Nephron (organoid): Measurements from ENCODE around the gene SESN1.
"Not testable (repeated sequence)": the region's sequence is repeated elsewhere in the genome, so short reads cannot be mapped to it uniquely, and the experiment has no call there.

ENCODE experiments used
- H3K27ac Mint-ChIP-seq, 3 experiments: 2 replicates each; pipeline ENCODE4 v1.8.0; 2020; ENCODE audit warnings: mixed read lengths in 3 of 3, mild to moderate bottlenecking in 2 of 3, moderate library complexity in 1 of 3
- H3K27me3 Mint-ChIP-seq: 2 replicates; pipeline ENCODE4 v1.8.0; 2021; ENCODE audit warnings: low read depth, mild to moderate bottlenecking, moderate library complexity, mixed read lengths
- H3K36me3 Mint-ChIP-seq: 2 replicates; pipeline ENCODE4 v1.8.0; 2020; ENCODE audit warnings: low read depth, mixed read lengths
- H3K4me1 Mint-ChIP-seq: 2 replicates; pipeline ENCODE4 v1.8.0; 2020; ENCODE audit warnings: mixed read lengths
- H3K4me3 Mint-ChIP-seq, 3 experiments: 2 replicates each; pipeline ENCODE4 v1.8.0; 2020; ENCODE audit warnings: mild to moderate bottlenecking in 3 of 3, mixed read lengths in 3 of 3, moderate library complexity in 2 of 3
- H3K9me3 Mint-ChIP-seq: 2 replicates; pipeline ENCODE4 v1.8.0; 2020; ENCODE audit warnings: mixed read lengths
- TF ChIP-seq, protein P1 (sequence below), 3 experiments: fragments of 200-600 bp; sonication (generic); IDR thresholded peaks; one replicate each; pipeline ENCODE4 v1.5.0; 2021; ENCODE audit warnings: antibody characterized with exemption in 3 of 3; ENCODE audit not compliant: unreplicated experiment in 3 of 3

The SESN1 gene

DNA sequence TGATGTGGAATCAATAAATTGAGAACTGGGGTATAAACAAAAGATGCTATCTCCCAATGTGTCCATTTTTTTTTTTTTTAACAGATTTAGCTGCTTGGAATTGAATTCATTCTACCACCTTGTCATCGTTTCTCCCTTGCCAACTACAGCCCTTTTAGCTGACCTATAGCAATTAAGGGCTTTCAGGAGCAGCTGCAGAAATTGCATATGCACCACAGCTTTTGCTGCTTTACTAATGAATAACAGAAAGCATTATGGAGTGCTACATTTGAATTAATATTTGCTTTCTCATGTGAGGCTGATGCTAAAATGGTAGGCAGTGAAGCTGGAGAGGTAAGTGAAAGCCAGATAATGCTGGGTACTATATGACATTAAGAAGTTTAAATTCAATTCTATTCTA lies 5.7 kb downstream of the SESN1 start:
- Mint-ChIP-seq H3K27ac (no peak overlapping the region), H3K4me3 (peak overlapping the region in 1 of 3 experiments; percentile 44), H3K36me3 (peaks cover 4% of the 10 kb centered on the region), H3K4me1 (peaks cover 54% of the 10 kb centered on the region), H3K27me3 (no peaks in the 10 kb centered on the region), H3K9me3 (no peaks in the 10 kb centered on the region)
- TF ChIP-seq, protein P1, sequence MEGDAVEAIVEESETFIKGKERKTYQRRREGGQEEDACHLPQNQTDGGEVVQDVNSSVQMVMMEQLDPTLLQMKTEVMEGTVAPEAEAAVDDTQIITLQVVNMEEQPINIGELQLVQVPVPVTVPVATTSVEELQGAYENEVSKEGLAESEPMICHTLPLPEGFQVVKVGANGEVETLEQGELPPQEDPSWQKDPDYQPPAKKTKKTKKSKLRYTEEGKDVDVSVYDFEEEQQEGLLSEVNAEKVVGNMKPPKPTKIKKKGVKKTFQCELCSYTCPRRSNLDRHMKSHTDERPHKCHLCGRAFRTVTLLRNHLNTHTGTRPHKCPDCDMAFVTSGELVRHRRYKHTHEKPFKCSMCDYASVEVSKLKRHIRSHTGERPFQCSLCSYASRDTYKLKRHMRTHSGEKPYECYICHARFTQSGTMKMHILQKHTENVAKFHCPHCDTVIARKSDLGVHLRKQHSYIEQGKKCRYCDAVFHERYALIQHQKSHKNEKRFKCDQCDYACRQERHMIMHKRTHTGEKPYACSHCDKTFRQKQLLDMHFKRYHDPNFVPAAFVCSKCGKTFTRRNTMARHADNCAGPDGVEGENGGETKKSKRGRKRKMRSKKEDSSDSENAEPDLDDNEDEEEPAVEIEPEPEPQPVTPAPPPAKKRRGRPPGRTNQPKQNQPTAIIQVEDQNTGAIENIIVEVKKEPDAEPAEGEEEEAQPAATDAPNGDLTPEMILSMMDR (IDR thresholded peaks at IDR 0.05; ENCODE audit: unreplicated experiment in 3 of 3), result no peak

DNA sequence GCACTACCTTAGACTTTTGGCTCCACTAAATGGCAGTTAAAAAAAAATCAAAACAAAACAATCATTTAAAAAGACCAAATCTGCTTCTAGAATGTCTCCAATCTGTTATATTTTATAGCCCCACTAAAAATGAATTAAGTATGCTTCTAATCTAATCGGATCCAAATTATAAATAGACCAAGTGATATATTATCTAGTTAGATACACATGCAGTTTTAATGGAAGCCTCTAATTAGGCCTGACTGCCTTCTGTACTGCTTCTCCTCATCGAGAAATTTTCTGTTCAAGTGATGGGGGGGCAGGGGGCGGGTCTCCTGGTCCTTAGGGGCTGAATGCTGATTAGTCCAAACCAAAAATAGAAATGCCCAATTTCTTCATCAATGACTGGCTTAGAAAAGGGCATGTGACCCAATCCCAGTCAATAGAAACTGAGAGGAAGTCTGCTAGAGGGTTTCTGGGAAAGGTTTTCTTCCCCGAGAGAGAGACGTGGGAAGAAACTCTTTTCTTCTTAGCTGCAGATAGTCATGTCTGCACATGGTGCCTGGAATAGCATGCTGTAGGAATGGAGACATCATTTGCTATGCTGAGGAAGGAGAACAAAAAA lies 6.9 kb downstream of the SESN1 start:
- Mint-ChIP-seq H3K27me3 (no peaks in the 10 kb centered on the region), H3K36me3 (peaks cover 4% of the 10 kb centered on the region), H3K27ac (peak overlapping the region in 2 of 3 experiments; percentile 11 to 19), H3K9me3 (no peaks in the 10 kb centered on the region), H3K4me3 (no peak overlapping the region), H3K4me1 (peaks cover 52% of the 10 kb centered on the region)
- TF ChIP-seq, protein P1 (IDR thresholded peaks at IDR 0.05; ENCODE audit: unreplicated experiment in 3 of 3), result no peak

- H3K27ac Mint-ChIP-seq, H3K9me3 Mint-ChIP-seq, H3K36me3 Mint-ChIP-seq, H3K27me3 Mint-ChIP-seq, H3K4me3 Mint-ChIP-seq: not testable (repeated sequence)
- peaks cover 35% of the 10 kb centered on the region for H3K4me1 Mint-ChIP-seq
Observed at GRCh38 chr6:109084146-109084545, 10.5 kb downstream of the SESN1 start.

DNA sequence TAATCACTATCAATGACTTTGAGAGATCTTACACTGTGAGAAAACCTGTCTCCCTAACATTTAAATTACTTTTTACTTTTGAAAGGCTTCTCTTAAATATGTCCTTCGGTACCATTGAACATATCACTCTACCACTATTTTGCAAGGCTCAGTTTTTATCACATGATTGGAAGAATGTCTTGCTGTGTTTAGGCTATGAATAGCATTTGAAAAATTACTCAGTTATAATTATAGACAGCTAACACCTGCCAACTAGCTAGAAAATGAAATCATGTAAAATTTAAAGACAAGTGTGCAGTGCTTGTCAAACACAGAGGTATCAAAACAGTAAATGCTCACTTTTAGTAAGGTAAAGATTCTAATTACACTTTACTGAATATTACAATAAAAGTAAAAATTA lies 11.0 kb downstream of the SESN1 start:
- H3K27me3 Mint-ChIP-seq, result no peaks in the 10 kb centered on the region
- no peak overlapping the region for H3K27ac Mint-ChIP-seq
- H3K4me1 Mint-ChIP-seq, result peaks cover 30% of the 10 kb centered on the region
- H3K36me3 Mint-ChIP-seq, result no peaks in the 10 kb centered on the region
- TF ChIP-seq, protein P1 (IDR thresholded peaks at IDR 0.05; ENCODE audit: unreplicated experiment in 3 of 3), result no peak
- H3K4me3 Mint-ChIP-seq, result no peak overlapping the region
- H3K9me3 Mint-ChIP-seq, result no peaks in the 10 kb centered on the region

DNA sequence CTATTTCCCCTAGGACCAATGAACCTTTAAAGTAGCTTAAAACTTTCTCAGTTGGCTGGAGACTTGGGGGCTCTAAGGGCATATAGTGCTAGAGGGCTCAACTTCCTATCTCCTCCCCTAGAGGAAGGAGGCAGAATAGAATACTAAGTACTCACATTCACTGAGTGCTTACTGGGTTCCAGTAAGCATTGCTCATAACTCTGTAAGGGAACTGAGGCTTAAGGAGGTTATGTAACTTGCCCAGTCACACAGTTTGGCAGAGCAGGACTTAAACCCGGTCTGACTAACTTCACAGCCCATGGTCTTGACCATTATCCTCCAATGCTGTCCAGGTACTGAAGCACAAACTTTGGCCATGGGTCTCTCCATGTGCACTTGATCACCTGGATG lies 12.5 kb downstream of the SESN1 start:
- H3K9me3 Mint-ChIP-seq, result no peaks in the 10 kb centered on the region
- no peaks in the 10 kb centered on the region for H3K27me3 Mint-ChIP-seq
- H3K4me3 Mint-ChIP-seq, result no peak overlapping the region
- no peaks in the 10 kb centered on the region for H3K36me3 Mint-ChIP-seq
- TF ChIP-seq, protein P1 (IDR thresholded peaks at IDR 0.05; ENCODE audit: unreplicated experiment in 3 of 3), result no peak
- no peak overlapping the region for H3K27ac Mint-ChIP-seq
- peaks cover 23% of the 10 kb centered on the region for H3K4me1 Mint-ChIP-seq

DNA sequence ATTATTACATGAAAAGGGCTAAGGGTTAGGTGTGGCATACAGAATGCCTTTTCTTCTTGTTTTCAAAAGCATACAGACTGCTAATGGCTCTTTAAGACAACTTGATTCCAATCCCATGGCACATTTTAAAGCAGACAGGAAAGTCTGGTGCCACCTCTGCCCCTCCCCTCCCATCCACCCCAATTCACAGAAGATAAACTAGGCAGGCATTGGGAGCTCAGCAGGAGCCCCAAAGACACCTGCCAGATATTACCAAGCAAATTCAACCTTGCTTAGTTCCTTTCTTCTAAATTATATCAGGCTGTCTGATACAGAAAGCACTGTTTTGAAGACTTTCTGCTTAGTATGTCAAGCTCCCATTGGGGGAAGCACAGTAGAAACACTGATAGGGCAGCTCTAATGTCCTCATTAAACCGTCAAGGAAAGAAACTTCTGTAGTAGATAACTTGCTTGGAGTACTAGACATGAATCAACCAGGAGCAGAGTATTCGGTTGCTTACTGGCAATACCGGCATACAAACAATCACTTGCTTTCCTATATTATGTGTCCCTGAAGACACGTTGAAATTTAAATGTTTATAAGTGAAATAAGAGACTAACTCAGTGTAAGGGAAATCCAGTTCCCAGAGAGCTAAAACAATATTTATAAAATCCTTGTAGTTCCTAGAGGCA lies 13.0 kb downstream of the SESN1 start:
- TF ChIP-seq, protein P1 (IDR thresholded peaks at IDR 0.05; ENCODE audit: unreplicated experiment in 3 of 3), result no peak
- Mint-ChIP-seq H3K9me3 (no peaks in the 10 kb centered on the region), H3K4me3 (no peak overlapping the region)

More for the DNA sequence above, 13.0 kb downstream of the SESN1 start:
- peaks cover 24% of the 10 kb centered on the region for H3K4me1 Mint-ChIP-seq
- H3K27ac Mint-ChIP-seq, result no peak overlapping the region
- no peaks in the 10 kb centered on the region for H3K27me3 Mint-ChIP-seq
- no peaks in the 10 kb centered on the region for H3K36me3 Mint-ChIP-seq
